Activated T-cell treated with anti-CD3 and anti-CD28 coated beads, Interleukin-2, amount 50 U/mL, for 4 hours (primary cell): Measurements from ENCODE around the gene SLC25A25. TPM values are rescaled to one million over a fixed set of nuclear protein-coding genes. Genes with fewer than 3 reads are reported as not detected.
"Not testable (repeated sequence)": the region's sequence is repeated elsewhere in the genome, so short reads cannot be mapped to it uniquely, and the experiment has no call there.

ENCODE experiments used
- ATAC-seq, 2 donors: fragments of 200-7000 bp; cut with Tn5 transposase; one replicate each; pipeline ENCODE4 v1.10.0; 2021
- DNase-seq: peaks from one replicate; pipeline ENCODE4 v3.0.0-alpha.2; 2020
- H3K27me3 Mint-ChIP-seq: one replicate; pipeline ENCODE4 v1.8.0; 2021; ENCODE audit warnings: low read depth, mixed read lengths
- H3K36me3 Mint-ChIP-seq: one replicate; pipeline ENCODE4 v1.8.0; 2022; ENCODE audit warnings: mixed read lengths; ENCODE audit not compliant: insufficient read depth
- H3K4me1 Mint-ChIP-seq: one replicate; pipeline ENCODE4 v1.8.0; 2021; ENCODE audit warnings: low read depth, mixed read lengths
- H3K4me3 Mint-ChIP-seq: one replicate; pipeline ENCODE4 v1.8.0; 2021; ENCODE audit warnings: mild to moderate bottlenecking, moderate library complexity, mixed read lengths
- H3K9me3 Mint-ChIP-seq: one replicate; pipeline ENCODE4 v1.8.0; 2021; ENCODE audit warnings: mixed read lengths
- total RNA-seq, 3 donors: library from RNA; stranded (reverse); gene quantifications; one replicate each; pipeline ENCODE4 v1.2.1, GENCODE V29; 2021

SLC25A25 gene
- 10 to 100 TPM; 13.9 to 16.3 (median 15.6) TPM for total RNA-seq

DNA sequence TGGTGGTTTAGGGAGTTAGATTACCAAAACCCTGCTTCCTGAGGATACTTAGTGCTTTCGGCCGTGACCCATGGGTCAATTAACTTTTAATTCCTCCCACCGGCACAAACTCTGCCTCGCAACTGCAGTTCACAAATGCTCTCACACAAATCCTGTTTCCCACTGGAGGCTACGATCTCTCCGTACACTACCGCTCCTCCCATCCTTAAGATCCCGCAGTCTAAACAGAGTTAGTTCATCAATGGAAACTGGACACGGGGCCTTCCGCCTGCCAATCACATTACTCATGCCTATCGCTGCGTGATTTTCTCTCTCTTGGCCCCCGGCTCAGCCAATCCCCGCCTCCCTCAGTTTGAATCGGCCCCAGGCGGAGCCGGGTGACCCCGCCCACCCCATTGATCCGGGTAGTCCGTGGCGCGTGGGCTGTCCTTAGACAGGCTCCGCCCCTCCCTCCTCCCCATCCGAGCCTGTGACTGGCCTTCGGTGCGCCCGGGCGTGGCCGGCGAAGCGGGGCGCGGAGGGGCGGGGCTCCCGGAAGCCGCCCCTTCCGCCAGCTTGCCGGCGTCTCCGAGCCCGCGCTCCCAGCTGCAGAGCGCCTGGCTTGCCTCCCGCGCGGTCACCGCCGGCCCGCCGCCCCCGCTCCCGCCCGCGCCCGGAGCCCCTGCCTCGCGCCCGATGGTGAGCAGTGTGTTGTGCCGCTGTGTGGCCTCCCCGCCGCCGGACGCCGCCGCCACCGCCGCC, at the start of gene SLC25A25:
Gene SLC25A25, plus strand, starts transcription at position 588 of the 741 bp plus-strand sequence. Its CDS starts 88 bp downstream, at position 676.
- peak within 1 kb of the TSS; percentile 88 for H3K4me3 Mint-ChIP-seq
- no peaks in the 10 kb centered on the region for H3K27me3 Mint-ChIP-seq
- H3K36me3 Mint-ChIP-seq = no peaks in the 10 kb centered on the region
- no peaks in the 10 kb centered on the region for H3K9me3 Mint-ChIP-seq
- H3K4me1 Mint-ChIP-seq = peaks cover 60% of the 10 kb centered on the region
- DNase-seq = peak; percentile 100
- ATAC-seq = peak; percentile 83 to 86

DNA sequence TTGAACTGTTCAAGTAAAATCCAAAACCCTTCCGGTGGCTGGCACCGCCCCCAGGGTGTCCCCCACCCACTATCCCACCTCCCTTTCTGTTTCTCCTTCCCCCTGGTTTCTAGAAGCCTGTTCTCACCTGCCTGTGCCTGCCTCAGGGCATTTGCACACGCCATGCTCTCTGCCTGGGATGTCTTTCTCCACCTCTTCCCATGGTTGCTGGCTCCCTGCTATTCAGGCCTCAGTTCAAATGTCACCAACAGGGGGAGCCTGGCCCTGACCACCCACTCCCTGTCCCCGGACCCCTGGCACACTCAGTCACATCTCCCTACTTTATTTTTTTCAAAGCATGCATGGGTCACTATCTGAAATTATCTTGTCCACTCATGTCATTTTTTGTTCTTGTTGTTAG, 47.3 kb upstream of the SLC25A25 start:
- ATAC-seq (no peak), DNase-seq (no peak)
- H3K27me3 Mint-ChIP-seq = no peaks in the 10 kb centered on the region
- peaks cover 56% of the 10 kb centered on the region for H3K4me1 Mint-ChIP-seq
- no peaks in the 10 kb centered on the region for H3K9me3 Mint-ChIP-seq
- no peaks in the 10 kb centered on the region for H3K36me3 Mint-ChIP-seq
- H3K4me3 Mint-ChIP-seq = no peak overlapping the region

DNA sequence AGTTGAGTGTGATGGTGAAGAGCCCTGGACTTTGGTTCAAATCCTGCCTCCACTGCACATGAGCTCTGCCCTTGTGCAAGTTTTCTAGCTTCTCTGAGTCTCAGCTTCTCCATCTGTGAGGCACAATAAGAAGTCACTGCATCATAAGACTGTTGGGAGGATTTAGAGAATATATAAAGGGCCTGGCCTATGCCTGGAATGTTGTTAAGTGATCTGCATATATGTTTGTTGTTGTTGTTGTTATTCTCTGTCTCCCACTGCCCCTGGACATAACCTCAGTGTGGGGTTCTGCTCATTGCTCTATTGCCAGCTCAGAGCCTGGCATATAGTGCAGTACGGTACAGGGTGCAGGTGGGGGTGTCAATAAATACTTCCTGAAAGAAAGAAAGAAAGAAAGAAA, 46.9 kb upstream of the SLC25A25 start:
- Mint-ChIP-seq H3K9me3 (no peaks in the 10 kb centered on the region), H3K27me3 (no peaks in the 10 kb centered on the region), H3K36me3 (no peaks in the 10 kb centered on the region), H3K4me1 (peaks cover 60% of the 10 kb centered on the region), H3K4me3 (no peak overlapping the region)
- DNase-seq (no peak), ATAC-seq (no peak)

DNA sequence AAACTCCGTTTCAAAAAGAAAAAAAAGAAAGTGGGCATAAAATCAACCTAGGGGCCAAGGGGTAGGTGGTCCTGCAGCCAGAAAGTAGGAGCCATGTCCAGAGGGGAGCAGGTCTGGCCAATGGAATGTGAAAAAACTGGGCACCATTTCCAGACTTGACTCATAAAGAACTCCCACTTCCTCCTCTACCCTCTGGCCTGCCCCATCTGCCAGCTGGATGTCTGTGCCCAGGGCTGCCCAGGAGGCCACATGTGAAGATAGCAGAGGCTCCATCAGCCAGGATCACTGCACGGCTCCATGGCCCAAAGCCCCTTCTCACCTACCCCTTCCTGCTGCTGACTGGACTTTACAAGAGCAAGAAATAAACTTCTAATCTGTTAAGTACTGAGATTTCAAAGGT, 45.1 kb upstream of the SLC25A25 start:
- H3K36me3 Mint-ChIP-seq = no peaks in the 10 kb centered on the region
- H3K9me3 Mint-ChIP-seq = no peaks in the 10 kb centered on the region
- no peaks in the 10 kb centered on the region for H3K27me3 Mint-ChIP-seq
- DNase-seq (no peak), ATAC-seq (no peak)
- H3K4me3 Mint-ChIP-seq = no peak overlapping the region
- H3K4me1 Mint-ChIP-seq = peaks cover 72% of the 10 kb centered on the region

DNA sequence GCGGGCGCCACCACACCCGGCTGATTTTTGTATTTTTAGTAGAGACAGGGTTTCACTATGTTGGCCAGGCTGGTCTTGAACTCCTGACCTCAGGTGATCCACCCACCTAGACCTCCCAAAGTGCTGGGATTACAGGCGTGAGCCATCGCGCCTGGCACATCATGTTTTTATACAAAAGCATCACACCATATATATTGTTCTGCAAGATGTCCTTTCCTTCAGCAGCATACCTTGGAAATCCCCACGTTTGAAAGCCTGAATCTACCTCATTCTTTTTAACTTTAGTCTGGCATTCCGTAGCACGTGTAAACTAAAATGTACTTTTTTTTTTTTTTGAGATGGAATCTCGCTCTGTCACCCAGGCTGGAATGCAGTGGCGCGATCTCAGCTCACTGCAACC, 44.4 kb upstream of the SLC25A25 start:
- H3K9me3 Mint-ChIP-seq, ATAC-seq, H3K36me3 Mint-ChIP-seq, DNase-seq, H3K27me3 Mint-ChIP-seq: not testable (repeated sequence)
- peaks cover 80% of the 10 kb centered on the region for H3K4me1 Mint-ChIP-seq
- H3K4me3 Mint-ChIP-seq = peak overlapping the region; percentile 1

DNA sequence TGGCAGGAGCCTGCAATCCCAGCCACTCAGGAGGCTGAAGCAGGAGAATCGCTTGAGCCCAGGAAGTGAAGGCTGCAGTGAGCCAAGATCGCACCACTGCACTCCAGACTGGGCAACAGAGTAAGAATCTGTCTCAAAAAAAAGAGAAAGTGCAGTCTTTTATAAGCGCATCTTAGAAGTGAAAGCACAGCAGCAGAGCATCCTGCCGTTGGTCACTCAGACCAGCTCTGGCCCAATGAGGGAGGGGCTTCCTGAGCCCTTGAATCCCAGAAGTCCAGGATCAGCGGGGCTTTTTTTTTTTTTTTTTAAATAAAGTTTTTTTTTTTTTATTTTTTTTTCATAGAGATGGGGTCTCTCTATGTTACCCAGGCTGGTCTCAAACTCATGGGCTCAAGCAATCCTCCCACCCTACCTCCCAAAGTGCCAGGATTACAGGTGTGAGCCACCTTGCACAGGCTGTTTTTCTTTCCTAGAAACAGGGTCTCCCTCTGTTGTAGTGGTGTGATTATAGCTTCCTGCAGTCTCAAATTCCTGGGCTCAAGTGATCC, 43.2 kb upstream of the SLC25A25 start:
- Mint-ChIP-seq H3K4me3 (no peak overlapping the region), H3K9me3 (no peaks in the 10 kb centered on the region), H3K36me3 (no peaks in the 10 kb centered on the region), H3K4me1 (peaks cover 86% of the 10 kb centered on the region), H3K27me3 (no peaks in the 10 kb centered on the region)
- DNase-seq = no peak
- no peak for ATAC-seq

DNA sequence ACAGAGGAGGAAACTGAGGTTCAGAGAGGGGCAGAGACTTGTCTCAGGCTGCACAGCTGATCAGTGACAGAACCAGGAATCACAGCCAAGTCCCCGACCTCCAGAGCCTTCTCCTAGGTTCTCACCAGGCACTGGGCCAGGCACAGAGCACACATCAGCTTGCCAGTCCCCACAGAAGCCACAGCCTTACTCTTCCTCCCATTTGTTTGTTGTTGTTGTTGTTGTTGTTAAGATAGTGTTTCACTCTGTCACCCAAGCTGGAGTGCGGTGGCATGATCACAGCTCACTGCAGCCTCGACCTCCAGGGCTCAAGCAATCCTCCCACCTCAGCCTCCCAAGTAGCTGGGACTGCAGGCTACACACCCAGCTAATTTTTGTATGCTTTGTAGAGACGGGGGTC, 42.3 kb upstream of the SLC25A25 start:
- Mint-ChIP-seq H3K36me3 (no peaks in the 10 kb centered on the region), H3K27me3 (no peaks in the 10 kb centered on the region), H3K9me3 (no peaks in the 10 kb centered on the region), H3K4me3 (peak overlapping the region; percentile 73), H3K4me1 (peaks cover 90% of the 10 kb centered on the region)
- ATAC-seq (no peak), DNase-seq (no peak)

DNA sequence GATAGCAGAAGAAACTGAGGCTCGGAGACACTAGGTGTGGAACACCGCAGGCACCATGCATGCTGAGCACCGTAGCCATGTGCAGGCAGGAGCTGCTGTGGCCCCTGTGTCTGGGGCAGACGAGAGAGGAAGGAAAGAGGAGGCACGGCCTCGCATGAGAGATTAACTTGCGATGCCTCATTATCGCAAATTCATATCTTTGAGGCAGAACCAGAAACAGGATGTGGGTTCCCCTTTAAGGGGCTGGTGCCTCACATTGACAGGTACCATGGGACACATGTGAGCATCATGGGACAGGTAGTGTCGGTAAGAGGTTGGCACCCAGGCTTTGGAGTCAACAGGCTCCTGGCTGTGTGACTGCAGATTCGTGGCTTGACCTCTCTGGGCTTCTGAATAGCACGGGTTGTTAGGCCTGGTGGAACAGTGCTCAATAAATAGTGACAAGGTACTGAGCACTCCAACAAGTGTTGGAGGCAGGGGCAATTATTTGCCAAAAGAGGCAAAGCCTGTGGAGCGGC, 41.7 kb upstream of the SLC25A25 start:
- peak overlapping the region; percentile 73 for H3K4me3 Mint-ChIP-seq
- ATAC-seq (peak; percentile 60 to 62), DNase-seq (peak; percentile 65)
- H3K9me3 Mint-ChIP-seq = no peaks in the 10 kb centered on the region
- peaks cover 89% of the 10 kb centered on the region for H3K4me1 Mint-ChIP-seq
- no peaks in the 10 kb centered on the region for H3K36me3 Mint-ChIP-seq
- H3K27me3 Mint-ChIP-seq = no peaks in the 10 kb centered on the region

DNA sequence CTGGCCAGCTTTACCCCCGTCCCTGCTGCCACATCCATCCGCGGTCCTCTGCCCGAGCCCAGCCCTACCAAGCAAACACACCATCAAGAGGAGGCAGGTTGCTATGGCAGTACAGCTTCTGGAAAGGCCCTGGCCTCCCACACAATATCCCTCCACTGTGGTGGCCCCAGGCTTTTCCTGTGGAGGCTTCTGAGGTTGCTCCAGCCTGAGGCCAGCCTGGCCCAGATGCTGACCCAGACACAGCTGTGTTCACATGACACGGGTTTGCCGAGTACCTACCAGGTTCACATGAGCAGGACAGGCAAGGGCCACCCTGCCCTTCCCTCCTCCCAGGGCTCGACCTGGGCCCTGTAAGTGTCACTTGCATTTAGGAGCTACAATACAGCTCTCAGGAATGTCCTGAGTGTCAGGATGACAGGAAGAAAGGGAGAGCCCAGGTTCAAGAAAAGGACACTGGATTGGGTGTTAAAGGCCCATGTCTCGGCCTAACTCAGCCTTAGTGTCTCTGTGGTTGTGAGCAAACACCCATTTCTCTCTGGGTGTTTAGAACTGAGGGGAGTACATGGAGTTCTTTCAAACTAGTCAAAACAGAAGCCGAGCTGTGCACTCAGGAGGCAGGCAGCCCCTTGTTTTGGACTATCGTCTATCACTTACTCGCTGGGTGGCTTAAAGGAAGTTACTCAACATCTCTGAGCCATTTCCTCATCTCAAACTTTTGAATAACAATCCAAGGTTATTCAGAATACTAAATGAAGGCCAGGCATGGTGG, 41.1 kb upstream of the SLC25A25 start:
- Mint-ChIP-seq H3K27me3 (no peaks in the 10 kb centered on the region), H3K9me3 (no peaks in the 10 kb centered on the region), H3K36me3 (no peaks in the 10 kb centered on the region), H3K4me1 (peaks cover 85% of the 10 kb centered on the region), H3K4me3 (peak overlapping the region; percentile 73)
- peak; percentile 66 to 70 for ATAC-seq
- DNase-seq = peak; percentile 32

DNA sequence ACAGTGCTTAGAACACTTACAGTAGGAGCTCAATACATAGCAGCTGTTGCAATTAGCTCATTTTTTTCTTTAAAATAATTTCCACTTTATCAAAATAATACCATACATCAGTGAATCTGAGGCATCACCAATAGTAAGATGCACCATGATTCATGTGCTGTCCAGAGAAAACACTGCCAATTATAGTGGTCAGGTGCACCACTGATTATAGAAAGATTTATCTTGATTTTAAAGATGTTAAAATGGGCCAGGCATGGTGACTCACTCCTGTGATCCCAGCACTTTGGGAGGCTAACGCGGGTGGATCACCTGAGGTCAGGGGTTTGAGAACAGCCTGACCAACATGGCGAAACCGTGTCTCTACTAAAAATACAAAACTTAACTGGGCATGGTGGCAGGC, 40.3 kb upstream of the SLC25A25 start:
- H3K36me3 Mint-ChIP-seq = no peaks in the 10 kb centered on the region

DNA sequence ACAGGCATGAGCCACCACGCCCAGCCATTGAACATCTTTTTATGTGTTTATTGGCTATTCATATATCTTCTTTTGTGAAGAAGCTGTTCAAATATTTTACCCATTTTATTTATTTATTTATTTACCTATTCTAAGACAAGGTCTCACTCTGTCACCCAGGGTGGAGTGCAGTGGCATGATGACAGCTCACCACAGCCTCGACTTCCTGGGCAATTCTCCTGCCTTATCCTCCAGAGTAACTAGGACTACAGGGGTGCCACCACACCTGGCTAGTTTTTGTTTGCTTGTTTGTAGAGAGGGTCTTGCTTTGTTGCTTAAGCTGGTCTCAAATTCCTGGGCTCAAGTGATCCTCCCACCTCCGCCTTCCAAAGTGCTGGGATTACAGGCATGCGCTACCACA, 34.4 kb upstream of the SLC25A25 start:
- Mint-ChIP-seq H3K4me1 (peaks cover 42% of the 10 kb centered on the region), H3K36me3 (no peaks in the 10 kb centered on the region), H3K9me3 (no peaks in the 10 kb centered on the region), H3K27me3 (no peaks in the 10 kb centered on the region), H3K4me3 (peak overlapping the region; percentile 62)
- ATAC-seq (no peak), DNase-seq (no peak)

More for the DNA sequence above, 40.3 kb upstream of the SLC25A25 start:
- DNase-seq (no peak), ATAC-seq (no peak)
- H3K4me1 Mint-ChIP-seq = peaks cover 78% of the 10 kb centered on the region
- H3K9me3 Mint-ChIP-seq = no peaks in the 10 kb centered on the region
- peak overlapping the region; percentile 12 for H3K4me3 Mint-ChIP-seq
- no peaks in the 10 kb centered on the region for H3K27me3 Mint-ChIP-seq

DNA sequence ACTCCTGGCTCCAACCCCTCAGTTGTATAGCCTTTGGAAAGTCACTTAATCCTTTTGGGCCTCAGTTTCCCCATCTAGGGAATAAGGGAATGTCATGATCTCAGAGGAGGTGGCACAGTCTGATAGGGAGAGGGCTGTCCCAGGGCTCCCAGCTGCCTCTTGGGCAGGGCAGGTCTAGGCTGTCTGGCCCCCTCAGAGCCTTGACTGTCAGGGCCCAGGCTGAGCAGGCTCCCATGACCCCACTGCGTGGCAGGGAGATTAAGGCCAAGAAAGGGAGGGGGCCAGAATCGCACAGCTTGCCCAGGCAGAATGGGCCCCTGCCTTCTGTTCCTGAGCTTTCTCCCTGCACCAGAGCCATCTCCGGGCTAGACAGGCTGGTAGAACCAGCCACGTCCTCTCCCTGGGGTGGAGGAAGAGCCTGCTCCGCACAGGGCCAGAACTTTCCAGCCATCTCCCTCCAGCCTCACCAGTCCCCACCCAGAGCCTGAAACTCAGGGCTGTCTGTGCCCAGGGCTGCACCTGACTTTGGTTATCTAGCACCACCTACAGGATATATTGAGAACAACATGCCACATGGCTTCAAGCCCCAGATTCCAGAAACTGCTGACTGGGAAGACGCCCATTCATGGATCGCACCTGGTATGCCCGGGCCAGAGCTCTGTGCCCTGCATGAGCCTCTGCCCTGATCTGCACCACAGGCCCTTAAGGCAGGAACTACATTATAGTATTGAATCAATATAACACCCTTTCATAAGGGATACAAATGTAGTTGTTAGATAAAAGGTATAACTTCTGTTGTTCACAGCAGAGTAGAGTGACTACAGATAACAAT, 33.0 kb upstream of the SLC25A25 start:
- peaks cover 33% of the 10 kb centered on the region for H3K4me1 Mint-ChIP-seq
- ATAC-seq = peak; percentile 58 to 63
- no peaks in the 10 kb centered on the region for H3K27me3 Mint-ChIP-seq
- H3K9me3 Mint-ChIP-seq = no peaks in the 10 kb centered on the region
- no peaks in the 10 kb centered on the region for H3K36me3 Mint-ChIP-seq
- H3K4me3 Mint-ChIP-seq = peak overlapping the region; percentile 31
- peak; percentile 54 for DNase-seq

DNA sequence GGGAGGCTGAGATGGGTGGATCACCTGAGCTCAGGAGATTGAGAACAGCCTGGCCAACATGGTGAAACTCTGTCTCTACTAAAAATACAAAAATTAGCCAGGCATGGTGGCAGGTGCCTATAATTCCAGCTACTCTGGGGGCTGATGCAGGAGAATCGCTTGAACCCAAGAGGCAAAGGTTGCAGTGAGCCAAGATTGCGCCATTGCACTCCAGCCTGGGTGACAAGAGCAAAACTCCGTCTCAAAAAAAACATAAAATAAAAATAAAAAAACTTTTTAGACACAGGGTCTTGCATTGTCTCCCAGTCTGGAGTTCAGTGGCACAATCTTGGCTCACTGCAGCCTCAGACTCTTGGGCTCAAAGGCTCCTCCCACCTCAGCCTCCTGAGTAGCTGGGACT, 31.5 kb upstream of the SLC25A25 start:
- not testable (repeated sequence) for ATAC-seq, H3K27me3 Mint-ChIP-seq, H3K36me3 Mint-ChIP-seq, H3K9me3 Mint-ChIP-seq, H3K4me3 Mint-ChIP-seq, DNase-seq
- H3K4me1 Mint-ChIP-seq = peaks cover 26% of the 10 kb centered on the region

DNA sequence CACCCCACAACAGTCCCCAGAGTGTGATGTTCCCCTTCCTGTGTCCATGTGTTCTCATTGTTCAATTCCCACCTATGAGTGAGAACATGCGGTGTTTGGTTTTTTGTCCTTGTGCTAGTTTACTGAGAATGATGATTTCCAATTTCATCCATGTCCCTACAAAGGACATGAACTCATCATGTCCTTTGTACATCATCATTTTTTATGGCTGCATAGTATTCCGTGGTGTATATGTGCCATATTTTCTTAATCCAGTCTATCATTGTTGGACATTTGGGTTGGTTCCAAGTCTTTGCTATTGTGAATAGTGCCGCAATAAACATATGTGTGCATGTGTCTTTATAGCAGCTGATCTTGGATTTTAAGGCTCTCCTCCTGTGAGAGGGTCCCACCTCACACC, 27.2 kb upstream of the SLC25A25 start:
- not testable (repeated sequence) for H3K9me3 Mint-ChIP-seq, H3K27me3 Mint-ChIP-seq, DNase-seq, H3K4me3 Mint-ChIP-seq, H3K4me1 Mint-ChIP-seq, H3K36me3 Mint-ChIP-seq, ATAC-seq
